HG02678 (cell line): ENCODE measurements around the gene EPB42.
"Not testable (repeated sequence)": the region's sequence is repeated elsewhere in the genome, so short reads cannot be mapped to it uniquely, and the experiment has no call there.

ENCODE experiments used
- ATAC-seq: cut with Tn5 transposase; IDR thresholded peaks from one replicate; pipeline ENCODE4 v1.9.1; 2021; ENCODE audit warnings: mild to moderate bottlenecking, moderate library complexity; ENCODE audit not compliant: unreplicated experiment

EPB42 gene

DNA sequence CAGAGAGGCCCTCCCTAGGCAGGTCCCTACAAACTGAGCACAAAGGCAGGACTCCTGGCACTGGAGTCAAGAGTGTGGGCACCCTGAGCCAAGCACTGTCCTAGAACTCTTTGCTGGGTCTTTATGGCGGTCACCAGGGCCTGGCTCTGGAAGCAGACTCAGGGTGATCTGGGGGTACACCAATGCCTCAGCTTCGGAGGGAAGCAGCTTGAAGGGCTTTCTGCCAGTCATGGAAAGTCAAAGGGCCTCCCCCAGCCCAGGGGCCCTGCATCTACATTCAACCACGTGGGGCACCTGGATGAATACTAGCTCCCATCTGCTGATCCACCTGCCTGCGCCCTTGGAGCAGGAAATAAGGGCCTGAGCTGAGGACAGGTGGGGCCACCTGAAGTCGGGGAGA is 7.4 kb downstream of the EPB42 start:
- no peak for ATAC-seq

DNA sequence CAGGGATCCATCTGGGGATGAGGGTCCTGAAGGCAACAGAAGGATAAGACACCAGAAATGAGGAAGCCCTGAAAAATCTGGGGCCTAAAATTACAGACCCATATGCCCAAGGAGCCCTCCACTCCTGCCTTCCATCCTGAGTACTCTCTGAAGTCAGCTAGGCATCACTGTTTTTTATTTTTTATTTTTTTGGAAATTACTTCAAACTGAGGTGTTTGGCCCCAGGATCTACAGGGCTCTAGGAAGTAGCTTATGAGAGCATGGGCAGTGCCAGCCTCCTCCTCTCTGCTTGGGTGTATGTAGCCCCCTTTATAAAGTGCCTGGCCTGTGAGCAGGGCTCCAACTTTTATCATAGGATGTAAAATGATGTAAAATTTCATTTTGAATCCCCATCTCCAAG is 7.9 kb downstream of the EPB42 start:
- no peak for ATAC-seq

DNA sequence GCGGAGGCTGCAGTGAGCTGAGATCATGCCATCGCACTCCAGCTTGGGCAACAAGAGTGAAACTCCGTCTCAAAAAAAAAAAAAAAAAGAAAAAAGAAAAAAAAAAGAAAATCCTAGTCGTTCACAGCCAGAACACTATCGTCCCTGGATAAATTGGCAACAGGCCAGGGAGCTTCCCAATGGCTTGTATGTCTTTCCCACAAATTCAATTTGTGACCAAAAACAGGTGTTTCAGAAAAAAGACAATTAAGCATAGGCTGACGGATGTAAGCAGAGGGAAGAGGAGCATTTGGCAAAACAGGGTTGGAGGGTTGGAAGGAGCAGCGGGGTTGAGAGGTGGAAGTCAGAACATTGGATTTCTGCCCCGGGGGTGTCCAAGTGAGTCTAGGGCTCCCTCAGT is 8.5 kb downstream of the EPB42 start:
- no peak for ATAC-seq

DNA sequence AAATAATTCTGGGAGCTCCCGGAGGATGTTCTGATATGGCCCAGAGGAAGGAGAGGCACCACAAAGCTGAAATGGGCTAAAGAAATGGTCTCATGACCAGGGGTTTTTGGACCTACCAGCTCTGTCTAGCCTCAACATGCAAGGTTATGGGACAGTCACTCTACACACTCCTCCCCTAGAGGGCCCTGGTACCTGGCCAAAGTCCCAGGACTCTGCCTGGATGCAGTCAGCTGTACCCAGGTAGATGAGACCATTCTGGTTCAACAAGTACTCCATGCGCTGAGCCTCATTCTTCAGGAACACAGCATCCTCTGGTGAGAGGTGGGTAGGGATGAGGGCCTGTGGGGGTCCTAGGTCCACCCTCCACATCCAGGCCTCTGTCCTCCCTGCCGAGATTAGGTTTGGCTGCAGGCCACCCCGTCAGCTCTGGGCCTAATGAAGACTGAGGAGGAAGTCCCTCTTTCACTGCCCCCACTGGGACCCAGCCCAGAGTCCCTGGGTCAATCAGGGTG is 9.5 kb downstream of the EPB42 start:
- ATAC-seq = no peak

DNA sequence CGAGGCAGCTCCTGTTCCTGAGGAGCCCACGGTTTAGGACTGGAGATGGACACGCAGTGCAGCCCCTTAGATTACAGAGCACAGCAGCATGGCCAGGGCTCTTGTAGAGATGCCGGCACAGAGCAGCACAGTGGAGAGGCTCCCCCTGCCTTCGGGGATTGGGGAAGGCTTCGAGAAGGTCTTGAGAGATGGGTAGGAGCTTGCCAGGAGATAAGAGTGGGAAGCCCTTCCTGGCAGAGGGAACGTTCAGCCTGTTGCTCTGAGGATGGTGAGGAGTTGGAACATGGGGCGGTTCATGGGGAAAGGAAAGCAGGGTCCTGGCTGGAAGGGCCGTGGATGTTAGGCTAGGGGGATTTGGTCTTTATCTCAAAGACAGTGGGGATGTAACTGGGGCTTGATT is 10.0 kb downstream of the EPB42 start:
- ATAC-seq = no peak

DNA sequence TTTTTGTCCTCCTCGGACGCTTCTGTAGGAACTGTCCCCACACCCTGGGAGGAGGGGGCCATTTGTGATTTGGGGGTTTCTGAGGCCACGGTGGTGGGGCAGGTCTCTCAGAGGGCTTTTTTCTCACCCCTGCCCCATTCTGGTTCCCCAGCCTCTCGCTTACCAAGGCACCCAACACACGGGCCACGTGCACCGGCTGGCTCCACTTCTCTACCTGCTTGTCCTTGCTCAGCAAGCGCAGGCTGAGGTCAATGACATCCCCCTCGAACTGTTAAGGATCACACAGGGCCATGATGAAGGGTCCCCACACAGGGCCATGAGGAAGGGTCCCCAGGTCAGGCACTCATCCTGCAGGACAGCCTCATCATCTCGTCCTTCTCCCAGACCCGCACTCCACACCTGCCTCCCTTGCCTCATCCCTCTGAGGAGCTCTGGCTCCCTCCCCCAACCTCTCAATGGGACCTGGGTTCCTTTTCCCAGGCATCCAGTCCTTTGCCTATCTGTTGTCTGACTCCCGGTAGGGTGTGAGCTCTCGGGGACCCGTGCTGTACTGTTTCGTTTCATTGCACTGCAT is 10.6 kb downstream of the EPB42 start:
- ATAC-seq = no peak

DNA sequence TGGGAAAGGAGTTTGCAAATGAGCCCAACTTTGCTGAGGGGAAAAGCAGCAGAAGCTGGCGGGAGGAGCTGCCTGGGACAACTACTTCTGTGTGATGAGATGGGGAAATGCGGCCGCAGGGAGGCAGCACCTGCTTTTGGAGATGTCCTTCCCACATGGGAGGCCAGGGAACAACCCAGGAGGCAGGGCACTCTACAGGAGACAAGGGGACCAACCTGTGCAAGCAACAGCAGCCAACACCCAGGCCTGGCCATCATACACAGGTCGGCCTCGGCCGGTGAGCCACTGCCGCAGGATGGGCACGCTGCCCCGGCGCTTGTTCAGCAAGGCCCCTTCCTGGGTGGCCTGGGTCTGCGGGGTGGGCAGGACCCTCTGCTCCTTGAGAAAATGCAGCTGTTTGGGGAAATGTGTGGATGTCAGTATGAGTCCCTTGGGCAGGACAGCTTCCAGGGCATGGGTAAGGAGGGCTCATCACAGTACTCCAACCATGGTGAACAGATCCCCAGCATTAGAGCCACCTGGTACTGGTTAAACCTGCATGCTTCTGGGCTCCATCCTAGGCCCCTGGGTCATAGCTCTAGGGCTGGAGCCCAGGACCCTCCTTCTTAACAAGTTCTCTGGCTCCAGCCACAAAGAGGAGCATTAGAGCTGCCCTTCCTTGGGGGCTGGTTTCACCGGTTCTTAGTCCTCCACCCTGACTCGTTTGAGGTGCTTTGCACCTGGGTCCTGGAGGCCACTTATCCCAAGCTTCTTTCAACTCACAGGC is 11.6 kb downstream of the EPB42 start:
- ATAC-seq = no peak

DNA sequence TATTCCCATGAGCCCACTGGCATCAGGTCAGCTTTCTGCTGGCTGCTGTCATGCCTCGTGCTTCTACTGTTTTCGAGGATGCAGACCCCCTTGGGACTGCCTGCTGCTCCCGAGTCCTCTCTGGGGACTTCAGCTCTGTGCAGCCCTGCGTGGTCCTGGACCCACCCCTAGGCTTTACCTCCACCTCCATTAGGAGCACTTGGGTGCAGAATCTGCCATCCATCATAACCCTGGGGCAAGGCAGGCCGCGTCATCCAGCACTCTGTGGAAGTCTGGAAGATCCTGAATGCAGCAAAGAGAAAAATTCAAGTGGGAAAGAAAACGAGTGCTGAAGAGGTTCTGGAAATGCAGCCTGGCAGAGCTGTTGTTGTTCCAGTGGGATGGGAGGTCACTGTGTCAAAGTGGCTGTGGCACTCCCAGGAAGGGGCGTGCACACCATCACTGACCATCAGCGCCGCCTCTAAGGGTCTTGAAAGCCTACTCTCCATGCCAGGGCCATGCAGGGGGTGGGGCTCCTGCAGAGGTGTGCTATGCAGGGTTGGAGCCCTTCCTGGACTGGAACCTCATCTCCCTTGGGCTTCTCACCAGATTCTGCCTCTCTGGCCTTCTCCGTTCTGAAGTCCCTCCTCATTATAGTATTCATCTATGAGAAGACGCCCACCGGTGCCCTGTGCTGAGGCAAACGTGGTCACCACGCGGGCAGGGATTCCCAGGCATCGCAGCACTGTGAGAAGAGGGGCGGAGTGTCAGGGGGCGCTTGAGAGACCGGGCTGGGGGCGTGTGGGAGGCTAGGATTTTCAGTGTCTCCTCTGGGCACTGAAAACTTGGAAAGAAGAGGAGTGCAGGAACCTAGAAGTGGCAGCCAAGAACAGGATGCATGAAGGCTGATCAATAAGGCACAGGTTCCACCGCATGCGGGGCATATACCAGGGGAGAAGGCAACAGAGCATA is 12.5 kb downstream of the EPB42 start:
- no peak for ATAC-seq

DNA sequence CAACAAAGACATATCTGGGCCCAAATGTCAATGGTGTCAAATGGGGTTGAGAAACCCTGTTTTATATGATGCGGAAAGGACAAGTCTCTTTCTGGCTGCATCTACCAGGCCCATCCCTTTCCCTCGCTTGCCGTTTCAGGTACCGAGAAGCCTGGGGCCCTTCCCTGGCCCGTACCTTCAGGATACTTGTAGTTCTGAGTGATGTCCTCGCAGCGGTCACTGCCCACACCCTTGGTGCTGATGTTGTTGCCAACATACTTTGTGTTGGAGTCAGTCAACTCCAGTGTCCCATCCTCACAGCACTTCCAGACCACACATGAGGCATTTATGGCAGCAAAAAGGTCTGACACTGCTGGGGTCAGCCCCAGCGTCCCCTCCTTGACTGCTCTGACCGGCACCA is 13.8 kb downstream of the EPB42 start:
- no peak for ATAC-seq

DNA sequence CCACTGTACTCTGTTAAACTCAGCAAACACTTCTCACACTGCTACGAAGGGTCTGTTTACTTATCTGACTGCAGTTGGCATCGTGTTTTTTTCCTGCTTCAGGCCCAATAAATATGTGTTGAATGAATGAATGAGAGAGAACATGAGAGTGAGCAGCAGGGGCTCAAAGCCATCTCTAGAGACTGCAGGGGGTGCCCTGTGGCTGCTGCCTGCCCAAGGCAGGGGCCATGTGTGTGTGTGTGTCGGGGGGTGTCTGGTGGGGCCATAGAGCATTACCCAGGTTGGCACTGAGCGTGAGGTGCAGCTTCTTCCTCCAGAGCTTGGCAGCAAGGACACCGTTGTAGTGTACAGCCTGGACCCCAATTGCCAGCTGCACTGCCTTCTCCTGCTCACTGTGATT is 14.8 kb downstream of the EPB42 start:
- ATAC-seq = no peak

DNA sequence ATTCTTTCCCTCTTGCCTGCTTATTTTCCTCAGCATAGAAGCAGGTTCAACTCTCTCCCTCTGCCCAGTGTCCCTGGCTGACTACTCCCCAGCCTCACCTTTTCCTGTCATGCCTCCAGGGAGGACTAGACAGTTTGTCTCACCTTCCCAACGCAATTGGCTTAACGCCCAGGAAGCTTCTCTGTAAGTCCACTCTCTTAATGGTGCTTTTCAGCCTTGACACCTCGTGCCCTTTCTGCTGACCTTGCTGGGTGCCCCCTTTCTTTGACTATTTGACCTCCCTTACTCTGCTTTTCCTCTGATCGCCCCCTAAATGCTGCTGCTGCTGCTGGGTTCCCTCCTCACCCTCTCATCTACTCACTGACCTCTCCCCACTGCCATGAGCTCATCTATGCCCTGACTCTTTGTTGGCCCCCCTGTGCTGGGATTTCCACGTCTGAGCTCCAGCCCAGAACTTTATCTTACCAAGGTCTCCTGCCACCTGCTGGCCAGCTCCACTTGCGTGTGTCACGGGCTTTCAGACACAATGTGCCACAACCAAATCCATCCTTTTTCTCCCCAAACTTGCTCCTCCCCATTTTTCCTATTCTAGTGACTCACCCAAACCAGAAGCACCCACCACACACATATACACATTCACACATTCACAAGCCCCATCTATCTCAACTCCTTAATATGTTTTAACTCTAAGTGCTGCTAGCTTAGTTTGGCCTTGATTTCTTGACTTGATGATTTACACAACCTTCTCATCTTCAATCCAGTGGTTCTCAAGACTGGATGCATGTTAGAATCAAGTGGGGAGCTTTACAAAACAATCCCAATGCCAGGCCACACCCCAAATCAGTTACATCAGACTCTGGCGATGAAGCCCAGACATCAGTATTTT is 16.6 kb downstream of the EPB42 start:
- no peak for ATAC-seq

DNA sequence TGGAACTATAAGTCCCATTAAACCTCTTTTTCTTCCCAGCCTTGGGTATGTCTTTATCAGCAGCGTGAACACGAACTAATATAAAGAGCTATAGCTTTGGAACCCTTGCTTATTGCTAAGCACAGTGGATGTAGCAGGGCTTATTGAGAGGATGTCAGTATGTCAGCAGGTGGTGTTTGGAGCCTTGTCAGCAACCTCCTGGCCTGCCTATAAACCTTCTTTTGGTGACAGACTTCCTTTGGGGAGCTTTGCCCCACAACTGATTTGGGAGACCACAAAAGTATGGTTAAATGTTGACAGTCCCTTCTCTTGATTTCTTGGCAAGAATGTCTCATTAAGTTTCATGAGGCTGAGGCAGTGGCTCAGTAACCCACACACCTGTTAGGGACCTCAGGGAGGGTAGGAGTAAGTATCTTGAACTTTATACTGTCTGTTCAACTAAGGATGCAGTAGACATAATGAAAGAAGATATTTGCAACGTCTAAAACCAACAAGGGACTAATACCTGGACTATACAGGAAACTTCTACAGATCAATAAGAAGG is 20.8 kb downstream of the EPB42 start:
- ATAC-seq = no peak

DNA sequence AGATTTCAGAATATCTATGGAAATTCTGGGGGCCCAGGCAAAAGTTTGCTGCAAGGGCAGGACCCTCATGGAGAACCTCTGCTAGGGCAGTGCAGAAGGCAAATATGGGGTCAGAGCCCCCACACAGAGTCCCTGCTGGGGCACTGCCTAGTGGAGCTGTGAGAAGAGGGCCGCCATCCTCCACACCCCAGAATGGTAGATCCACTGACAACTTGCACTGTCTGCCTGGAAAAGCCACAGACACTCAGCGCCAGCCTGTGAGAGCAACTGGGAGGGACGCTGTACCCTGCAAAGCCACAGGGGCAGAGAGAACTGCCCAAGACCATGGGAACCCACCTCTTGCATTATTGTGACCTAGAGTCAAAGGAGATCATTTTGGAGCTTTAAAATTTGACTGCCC is 21.8 kb downstream of the EPB42 start:
- no peak for ATAC-seq

DNA sequence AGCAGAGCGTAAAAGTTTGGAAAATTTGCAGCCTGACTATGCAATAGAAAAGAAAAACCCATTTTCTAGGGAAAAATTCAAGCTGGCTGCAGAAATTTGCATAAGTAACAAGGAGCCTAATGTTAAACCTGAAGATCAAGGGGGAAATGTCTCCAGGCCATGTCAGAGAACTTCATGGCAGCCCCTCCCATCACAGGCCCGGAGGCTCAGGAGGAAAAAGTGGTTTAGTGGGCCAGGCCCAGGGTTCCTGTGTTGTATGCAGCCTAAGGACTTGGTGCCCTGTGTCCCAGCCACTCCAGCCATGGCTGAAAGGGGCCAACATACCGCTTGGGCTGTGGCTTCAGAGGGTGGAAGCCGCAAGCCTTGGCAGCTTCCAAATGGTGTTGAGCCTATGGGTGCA is 22.3 kb downstream of the EPB42 start:
- ATAC-seq = not testable (repeated sequence)

DNA sequence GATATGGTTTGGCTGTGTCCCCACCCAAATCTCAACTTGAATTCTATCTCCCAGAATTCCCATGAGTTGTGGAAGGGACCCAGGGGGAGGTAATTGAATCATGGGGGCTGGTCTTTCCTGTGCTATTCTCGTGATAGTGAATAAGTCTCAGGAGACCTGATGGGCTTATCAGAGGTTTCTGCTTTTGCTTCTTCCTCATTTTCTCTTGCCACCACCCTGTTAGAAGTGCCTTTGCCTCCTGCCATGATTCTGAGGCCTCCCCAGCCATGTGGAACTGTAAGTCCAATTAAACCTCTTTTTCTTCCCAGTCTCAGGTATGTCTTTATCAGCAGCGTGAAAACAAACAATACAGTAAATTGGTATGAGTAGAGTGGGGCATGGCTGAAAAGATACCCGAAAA is 23.0 kb downstream of the EPB42 start:
- not testable (repeated sequence) for ATAC-seq

DNA sequence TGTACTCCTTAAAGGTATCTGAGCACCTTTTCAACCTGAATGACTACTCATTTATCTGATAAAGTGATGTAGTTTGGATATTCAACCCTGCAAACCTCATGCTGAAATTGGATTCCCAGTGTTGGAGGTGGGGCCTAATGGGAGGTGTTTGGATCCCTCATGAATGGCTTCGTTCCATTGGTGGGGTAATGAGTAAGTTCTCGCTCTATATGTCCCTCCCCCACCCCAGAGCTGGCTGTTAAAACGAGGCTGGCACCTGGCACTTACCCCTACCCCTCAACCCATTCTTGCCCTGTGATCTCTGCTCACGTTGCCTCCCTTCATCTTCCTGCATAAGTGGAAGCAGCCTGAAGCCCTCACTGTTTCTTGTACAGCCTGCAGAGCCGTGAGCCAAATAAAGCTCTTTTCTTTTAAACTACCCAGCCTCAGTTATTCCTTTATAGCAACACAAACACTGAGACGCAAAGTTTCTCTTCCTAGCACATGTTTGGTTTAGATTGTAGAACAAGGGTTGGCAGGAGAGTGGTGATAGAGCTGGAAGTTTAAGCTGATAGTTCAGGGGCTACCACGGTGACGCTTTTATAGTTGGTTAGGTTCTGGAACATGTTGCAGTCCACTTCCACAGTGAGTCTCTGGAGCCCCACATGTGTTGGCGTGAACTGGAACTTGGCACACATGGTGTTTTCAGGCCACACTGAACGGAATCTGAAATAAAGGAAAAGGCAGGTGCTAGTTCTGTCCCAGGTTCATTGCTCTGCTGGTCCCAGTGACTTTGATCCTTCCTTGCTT is 23.9 kb downstream of the EPB42 start:
- ATAC-seq = no peak

DNA sequence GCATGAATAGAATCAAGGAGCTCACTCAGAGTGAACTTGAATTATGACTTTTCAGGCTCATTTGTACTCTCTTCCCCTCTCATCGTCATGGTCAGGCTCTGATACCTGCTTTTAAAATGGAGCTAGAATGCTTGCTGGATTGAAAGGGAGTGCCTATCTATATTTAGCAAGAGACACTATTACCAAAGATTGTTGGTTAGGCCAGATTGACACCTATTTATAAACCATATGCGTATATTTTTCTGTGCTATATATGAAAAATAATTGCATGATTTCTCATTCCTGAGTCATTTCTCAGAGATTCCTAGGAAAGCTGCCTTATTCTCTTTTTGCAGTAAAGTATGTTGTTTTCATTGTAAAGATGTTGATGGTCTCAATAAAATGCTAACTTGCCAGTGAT is 26.0 kb downstream of the EPB42 start:
- ATAC-seq = no peak

DNA sequence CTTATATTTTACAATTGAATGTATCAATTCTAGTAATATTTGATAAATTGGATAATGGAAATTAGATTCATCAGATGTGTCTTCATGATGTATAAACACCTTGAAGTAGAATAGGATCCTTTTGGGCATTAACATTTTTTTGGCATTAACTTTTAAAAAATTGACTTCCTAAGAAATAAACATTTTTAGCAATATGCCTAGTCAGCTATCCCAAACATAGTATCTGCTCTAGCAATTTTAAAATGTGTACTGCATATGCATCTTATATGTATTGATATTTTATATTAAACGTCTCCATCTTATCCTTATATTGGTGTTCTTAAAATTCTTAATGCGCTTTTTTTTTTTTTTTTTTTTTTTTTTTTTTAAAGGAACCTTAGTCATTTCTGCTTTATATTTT is 27.1 kb downstream of the EPB42 start:
- no peak for ATAC-seq

DNA sequence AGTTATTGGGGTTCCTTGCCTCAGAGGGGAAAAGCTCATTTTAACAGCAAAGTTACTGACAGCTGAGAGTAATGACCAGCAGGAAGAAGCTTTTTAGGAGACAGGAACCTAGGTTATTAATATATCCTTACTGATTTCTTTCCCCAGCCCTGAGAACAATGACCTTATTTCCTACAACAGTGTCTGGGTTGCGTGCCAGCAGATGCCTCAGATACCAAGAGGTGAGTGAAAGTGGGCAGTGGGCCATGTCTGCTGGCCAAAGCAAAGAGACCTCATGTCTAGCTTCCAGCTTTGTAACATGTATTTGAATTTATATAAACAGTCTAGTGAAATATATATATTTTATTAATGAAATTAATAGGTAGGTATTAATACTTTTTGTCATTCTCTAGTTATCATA is 30.6 kb downstream of the EPB42 start:
- no peak for ATAC-seq

DNA sequence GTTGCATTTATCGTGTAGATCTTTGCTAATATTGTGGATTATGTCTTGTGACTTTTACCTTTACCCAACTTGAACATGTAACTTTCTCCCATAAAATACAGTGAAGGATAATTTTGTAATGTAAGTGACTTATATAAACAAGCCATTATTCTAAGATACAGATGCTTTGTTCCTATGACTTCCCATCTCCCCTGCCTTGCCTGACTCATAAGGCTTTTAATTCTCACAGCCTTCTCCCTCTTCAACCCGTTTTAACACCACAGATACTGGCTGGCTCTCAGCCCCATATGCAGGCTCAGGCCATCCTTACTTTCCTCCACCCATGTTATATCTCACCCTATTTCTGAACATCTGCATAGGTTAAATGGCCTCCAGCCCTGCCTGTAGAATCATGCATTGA is 31.5 kb downstream of the EPB42 start:
- ATAC-seq = no peak
